NCI-H2081 (cell line): Measurements from ENCODE around the gene STIMATE.

Source experiments
- DNase-seq, 2 experiments: peaks; one replicate each; lab custom pipeline; 2025; lab: John Stamatoyannopoulos, UW

Gene STIMATE

DNA sequence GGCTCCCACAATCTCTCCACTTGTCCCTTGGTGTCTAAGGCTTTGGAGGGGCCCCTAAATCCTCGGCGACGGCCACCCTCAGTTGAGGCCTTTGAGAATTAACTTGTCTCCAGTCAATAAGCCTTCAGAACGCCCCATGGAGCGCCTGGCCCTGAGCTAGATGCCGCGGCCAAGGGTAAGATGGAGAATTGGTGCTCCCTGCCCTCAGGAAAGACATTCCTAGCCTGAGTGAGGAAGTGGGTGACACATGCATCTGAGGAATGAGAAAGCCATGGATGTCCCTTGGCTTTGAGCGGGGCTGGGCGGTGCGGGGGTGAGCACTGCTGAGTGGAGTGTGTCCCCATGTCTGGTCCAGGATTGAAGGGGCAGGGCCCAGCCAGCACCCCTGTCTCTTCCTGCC, 80.1 kb downstream of the STIMATE start:
- DNase-seq = no peak

DNA sequence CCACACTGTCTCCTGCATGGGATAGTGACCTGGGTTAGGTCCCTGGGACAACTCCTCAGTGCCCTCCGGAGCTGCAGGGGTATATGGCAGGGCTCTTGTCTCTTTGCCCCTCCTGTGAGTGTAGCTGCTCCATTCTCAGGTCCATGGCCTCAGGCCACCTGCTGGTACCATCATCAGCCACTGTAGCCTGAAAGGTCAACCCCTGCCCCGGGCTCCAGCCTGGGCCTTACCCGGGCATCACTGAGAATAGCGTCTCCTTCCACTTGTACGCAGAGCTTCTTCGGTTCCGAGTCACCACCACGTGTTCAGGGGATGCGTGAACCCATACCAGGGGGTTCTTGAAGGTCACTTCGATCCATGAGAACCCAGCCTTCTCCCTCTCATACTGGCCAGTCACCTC, 80.7 kb downstream of the STIMATE start:
- no peak for DNase-seq

DNA sequence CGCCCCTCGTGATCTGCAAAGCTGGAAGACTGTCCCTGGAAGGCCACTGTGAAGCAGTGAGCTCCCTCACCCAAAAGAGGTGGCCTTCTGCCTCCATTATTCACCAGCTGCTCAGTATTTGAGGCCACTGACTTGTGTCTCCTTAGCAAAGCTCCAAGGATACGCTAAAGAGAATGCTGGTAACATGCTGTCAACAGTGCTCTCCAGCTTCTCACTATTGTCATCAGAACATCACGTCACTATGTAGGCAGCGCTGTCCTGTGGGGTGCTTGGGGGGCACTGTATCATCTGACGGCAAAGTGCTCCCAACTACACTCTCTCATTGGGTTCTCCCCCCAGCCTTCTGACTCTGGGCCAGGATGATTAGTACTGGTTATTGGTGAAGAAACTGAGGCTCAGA, 81.1 kb downstream of the STIMATE start:
- DNase-seq = no peak

DNA sequence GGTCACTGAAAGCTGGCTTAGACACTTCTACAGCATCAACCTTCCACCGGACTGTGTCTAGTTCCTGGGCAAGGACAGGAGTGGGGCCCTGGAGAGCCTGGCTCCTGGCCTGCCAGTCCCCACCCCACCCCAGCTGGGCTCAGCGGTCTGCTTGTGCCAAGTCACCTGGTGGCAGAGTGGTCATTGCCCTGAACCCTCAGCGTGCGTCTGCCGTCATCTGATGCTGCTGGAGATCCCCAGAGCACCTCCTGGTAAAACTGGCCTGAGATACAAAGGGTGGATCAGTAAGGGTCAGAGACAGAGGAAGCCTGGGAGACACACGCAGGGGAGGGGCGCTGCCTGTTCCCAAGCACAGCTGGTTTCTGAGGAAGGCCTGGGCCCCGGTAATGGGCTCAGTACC, 83.5 kb downstream of the STIMATE start:
- no peak for DNase-seq

DNA sequence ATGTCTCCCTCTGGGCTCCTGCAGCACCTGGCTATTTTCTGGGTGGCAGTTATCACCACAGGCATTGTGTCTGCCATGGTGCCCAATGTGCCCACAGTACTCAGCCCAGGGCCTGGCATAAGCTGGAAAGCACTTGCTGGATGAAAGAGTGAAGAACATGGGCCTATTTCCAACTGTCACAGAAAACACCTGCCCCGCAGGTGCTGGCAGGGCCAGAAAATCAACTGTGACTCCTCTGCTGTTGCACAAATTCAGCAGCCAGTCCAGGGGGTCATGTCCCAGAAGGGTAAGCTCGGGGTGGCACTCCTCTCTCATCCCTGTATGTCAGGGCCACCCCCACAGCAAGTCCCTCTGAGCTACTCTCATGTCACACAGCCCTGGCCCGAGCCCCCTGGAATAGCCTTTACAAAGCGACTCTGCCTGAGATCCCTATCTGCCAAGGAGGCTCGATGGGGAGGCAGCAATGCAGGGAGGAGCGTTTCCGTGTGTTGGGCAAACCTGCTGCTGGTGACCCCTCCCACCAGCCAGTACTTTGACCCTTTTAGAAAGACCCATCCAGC, 85.8 kb downstream of the STIMATE start:
- peak in 1 of 2 experiments; percentile 1 for DNase-seq

DNA sequence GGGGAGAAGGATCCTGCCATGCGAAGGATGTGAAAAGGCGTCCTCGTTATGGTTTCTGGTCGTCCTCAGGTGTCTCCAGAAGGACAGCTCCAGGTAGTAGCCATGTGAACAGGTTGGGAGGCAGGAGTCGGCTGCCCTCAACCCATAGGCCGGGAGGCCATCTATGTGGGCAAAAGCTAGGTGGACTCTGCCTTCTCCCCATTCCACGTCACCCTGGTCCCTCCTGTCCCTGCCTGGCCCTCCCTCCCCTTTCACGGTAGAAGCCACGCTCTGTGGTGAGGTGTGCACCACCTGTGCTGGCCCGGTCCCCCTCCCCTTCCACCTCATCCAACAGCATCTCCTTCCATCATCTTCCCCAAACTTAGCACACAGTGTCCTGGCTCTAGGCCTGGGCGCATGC, 86.4 kb downstream of the STIMATE start:
- no peak for DNase-seq

DNA sequence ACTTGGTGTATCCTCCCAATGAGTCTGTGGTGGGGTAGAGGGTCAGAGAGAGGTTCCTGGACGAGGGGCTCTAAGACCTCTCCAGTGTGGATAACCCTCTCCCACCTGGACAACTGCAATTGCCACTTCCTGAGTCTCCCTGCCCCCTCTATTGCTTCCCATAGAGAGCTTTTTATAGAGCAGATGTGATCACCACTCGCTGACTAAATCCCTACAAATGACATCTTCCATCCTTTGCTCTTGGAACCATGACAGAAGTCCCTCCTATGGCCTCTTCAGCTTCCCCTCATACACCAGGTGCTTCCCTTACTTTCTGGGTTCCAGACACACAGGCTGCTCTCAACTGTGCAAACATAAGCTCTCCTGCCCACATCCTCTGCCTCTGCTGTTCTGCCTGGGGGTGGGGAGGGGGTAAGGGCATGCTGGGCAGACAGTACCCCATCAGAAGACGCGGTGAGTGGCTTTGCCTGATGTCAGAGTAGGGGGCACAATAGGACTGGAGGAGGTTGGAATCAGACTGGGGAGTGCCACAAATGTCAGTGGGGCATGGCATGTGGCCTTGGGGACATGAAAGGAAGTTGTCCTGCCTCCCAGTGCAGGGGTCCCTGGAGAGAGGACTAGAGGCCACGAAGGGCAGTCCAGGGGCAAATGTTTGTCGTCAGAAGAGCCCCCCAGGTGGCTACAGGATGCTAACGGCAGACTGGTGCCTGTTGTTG, 87.5 kb downstream of the STIMATE start:
- DNase-seq = no peak

DNA sequence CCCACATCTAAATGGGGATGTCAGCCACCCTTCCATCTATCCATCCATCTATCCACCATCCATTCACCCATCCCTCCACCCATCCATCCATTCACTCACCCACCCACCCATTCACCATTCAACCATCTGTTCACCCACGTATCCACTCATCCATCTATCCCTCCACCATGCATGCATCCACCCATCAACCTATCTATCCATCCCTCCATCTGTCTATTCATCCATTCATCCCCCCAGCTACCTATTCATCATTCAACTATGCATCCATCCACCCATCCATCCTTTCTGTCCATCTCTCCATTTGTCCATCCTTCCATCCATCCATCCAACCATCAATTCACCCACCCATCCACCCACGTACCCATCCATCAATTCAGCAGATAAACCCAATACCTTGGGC, 88.2 kb downstream of the STIMATE start:
- no peak for DNase-seq

DNA sequence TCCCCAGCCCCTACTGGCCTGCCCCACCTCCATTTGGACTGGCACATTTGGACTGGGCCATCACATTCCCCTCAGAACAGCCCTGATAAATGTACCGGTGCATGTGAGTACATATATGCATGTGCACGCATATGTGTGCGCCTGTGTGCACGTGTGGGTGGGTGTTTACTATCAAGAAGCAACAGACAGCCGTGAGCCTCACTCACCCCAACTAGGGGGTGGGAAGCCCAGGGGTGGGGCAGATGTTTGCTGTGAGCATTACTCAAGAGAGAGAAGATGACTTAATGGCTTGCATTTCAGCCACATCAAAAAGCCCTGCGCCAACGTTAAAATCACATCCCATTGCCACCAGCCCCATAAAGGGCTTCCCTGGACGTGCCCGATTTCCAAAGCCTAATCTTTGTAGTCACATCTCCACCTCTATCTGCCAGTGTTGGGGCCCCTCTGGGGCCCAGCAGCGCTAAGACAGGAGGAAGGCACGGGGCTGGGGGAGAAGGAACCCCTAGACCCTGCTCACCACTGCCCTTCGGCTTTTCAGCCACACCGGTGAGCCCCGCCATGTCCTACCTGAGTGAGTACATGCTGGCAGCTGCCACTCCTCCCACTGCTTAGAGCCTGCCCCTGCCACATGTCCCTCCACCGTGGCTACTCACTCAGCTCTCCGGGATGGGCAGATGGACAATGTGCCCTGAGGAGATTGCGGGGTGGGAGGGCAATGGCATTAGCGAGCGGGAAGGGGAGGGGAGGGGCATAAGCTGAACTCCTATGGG, 91.9 kb downstream of the STIMATE start:
- DNase-seq = no peak

DNA sequence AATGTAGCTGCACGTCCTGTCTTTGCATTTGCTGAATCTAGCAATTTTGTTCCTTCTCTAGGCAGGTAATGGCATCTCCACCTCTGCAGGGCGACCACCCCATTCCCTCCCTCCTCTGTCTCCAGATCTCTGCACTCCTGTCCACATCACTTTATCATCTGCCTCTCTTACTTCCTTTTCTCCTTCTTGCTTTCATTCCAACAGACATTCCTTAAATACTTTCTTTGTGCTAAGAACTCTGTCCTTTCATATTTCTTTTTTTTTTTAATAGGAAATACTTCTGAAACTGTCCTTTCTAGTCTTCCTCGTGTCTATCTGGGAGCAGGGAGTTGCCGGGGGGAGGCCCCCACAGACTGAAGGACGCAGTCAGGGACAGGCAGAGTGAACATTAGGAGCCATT, 95.5 kb downstream of the STIMATE start:
- DNase-seq = no peak

DNA sequence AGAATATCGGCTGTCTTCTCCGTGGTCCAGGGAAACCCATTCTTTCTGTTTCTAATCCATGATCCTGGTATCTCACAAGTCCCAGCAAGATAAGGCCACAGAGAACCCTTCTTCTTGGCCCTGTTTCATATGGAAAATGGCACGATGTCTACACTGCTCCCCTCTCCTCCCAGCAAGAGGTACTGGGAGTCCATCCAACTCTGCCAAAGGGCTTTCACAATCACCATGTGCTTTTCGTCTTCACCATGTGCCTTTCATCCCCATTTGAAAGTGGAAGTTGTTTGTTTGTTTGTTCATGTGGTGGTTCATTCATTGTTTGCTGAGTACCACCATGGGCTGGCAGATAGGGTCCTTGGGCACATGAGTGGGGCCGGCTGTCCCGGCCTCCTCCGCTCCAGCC, 97.3 kb downstream of the STIMATE start:
- no peak for DNase-seq

DNA sequence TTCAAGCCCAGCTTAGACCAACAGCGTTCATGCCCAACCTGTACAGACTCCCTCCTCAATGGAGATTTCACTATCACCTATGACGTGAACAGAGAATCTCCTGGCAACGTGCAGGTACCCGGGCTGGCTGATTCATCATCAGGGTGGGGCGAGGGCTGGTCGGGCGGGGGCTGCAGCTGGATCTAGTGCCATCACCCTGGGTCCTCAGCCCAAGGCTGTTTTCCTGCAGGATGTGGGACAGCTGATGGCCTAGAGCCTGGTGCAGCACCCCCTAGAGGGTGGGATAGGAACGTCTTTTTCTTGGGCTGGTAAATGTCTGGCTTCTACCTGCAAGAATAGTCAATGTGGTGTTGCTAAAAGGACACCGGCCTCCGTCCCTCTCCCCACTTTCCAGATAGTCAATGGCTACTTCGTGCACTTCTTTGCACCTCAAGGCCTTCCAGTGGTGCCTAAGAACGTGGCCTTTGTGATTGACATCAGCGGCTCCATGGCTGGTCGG, 98.3 kb downstream of the STIMATE start:
- no peak for DNase-seq

DNA sequence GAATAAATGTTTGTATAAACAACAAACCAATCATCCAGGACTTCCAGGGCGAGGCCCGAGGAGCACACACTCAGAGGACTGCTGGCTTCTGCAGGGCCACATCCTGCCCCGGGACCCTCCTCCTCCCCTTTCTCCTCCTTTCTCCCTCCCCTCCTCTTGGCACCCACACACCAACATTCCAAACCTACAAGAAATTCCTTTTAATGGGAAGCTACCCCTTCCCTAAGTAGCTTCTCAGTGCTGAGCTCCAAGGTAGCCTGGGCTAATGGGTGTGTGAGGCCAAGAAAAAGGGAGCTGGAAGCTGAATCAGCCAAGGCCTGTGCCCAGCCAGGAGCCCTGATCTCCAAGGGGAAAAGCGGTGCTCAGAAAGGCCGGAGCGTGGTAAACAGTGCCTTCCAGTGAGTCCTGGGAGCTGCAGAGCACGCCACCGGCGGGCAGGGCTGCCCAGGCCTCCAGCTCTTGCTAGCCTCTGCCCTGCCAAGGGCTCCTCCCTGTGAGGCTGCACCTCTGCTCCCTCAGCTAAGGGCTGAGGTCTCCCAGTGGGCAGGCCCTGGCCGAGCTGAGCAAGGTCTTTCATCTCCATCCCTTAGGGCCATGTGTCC, 98.9 kb downstream of the STIMATE start:
- DNase-seq = no peak

DNA sequence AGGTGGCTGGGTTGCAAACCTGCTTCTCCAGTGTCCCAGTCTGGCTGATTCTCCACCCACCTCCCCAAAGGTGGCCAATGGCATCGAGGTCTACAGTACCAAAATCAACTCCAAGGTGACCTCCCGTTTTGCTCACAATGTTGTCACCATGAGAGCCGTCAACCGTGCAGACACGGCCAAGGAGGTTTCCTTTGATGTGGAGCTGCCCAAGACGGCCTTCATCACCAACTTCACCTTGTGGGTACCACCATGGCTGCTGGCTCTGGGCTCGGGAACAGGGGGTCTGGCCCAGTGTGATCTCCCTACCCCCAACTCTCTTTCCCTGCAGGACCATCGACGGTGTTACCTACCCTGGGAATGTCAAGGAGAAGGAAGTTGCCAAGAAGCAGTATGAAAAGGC, 100.9 kb downstream of the STIMATE start:
- DNase-seq = no peak

DNA sequence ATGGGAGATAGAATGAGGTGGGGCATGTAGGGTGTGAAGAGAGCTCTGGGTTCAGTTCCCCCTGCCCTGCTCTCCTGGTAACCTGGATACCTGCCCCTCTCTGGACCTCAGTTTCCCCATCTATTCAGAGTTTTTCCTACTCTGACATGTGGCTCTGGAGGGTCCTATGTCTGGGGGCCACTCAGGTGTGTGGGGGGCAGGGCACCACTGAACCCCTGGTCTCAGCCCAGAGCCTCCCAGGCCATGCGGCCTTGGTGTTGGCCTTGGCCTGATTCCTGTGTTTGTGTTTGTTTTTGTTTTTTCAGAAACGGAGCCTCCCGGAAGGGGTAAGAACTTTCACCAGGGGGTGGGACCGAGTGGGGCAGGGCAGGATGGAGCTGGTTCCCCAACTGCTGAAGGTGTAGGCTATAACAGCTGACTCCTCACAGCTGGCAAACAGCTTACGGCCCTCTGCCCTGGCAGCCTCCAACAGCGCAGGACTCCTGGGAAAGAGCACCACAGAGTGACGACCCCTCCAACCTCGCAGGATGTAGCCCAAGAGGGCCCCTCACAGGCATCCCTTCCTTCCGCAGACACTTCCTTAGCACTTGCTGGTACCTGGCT, 101.9 kb downstream of the STIMATE start:
- no peak for DNase-seq

DNA sequence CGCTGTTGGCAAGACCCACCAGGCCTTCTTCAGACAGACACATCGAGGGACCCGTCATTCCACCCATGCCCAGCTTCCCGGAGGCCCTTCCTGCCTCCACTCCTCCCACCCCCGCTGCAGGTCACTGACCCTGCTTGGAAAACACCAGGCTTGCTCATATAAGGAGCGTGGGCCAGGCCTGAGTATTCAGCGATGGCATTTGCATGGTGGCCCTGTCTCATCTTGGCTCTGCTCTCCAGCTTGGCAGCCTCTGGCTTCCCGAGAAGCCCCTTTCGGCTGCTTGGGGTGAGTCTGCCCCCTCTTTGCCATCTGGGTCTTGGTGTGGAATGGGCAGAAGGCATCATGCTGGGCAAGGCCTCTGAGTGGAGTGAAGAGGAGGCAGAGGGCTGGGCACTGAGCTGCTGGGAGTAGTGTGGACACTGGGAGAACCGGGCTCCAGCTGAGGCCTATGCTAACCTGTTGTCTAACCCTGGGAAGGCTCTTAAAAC, 102.7 kb downstream of the STIMATE start, which contains the start of gene ITIH3:
Gene ITIH3, plus strand, starts transcription at position 185 of the 488 bp plus-strand sequence. Its CDS starts 8 bp downstream, at position 193.
- DNase-seq = no peak

DNA sequence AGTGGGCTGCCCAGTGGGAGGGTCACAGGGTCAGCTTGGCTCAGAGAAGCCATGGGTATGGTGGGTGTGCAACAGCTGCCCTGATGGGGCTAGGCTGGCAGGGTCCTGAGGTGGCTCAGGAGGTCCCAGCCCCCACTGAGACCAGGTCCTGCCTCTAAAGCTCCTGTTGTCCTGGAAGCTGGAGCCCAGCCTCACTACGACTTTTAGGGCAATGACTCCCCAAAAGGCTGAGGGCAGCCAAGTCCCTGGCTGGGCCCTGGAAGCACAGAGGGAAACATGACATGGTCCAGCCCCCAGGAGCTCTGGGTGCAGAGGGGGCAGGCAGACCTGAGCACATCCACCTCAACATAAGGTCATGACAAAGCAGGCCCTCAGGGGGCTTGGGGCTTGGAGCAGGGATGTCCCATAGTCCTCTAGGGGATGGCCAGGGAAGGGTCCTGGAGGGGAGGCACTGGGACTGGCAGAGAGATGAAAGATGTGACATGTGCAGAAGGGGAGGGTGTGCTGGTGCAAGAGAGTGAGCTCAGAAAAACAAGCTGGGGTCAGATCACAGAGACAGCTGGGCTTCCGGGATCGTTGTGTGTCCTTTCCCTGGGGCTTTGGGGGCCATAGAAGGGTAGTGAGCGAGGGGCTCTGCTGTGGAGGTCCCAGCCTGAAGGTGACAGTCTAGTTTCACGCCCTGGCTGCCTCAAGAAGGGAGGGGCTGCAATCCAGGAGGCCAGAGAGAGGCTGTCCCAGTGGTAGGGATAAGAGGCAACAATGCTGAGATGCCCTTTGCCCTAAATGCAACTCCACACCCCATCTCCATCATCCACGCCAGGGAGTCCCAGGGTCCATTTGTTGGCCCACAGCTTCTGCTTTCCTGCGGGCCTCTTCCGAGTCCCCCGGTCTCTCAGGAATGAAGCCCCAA, 103.4 kb downstream of the STIMATE start:
- DNase-seq = no peak

DNA sequence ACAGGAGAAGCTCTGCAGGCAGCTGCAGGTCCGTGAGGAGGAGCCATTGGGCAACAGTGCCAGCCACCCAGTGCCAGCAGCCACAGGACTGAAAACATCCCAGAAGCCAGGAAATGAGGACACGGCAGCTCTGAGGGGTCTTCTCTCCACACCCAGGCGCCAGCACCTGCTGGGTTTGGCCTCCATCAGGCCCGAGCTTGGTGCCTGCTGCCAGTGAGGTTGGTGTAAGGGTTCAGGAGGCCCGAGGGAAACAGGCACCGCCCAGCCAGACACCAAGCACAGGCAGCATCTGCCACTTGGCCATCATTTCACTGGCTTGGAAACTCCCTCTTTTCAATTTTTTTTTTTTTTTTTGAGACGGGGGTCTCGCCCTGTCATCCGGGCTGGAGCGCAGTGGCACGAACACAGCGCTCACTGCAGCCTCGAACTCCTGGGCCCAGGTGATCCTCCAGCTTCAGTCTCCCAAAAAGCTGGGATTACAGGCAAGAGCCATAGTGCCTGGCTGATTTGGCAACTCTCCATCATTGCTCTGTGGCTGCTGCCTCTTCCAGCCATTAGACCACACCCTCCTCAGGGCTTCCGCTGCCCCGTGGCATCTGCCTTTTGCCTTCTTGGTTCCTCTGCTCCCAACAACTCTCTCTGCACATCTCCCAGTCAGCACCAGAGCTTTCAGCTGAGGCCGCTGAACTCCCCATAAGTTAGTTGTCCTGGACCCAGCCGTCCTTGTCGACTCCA, 104.2 kb downstream of the STIMATE start:
- no peak for DNase-seq

DNA sequence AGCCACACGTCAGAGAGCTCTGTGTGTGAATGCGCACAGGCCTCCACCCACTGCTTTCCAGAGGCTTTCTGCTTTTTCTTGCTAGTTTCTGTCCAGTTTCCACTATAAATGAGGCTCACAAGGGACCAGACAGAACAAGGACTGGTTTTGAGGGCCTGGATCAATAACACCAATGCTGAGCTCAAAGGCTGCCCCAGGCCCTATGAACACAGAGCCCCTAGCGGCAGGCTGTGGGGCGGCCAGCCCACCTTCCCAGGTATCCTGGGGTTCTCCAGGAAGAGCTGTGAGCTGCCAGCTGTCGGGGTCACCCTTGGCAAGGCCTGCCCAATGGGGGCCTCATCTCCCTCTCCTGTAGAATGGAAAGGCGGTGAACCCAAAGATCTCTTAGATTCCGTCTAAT, 104.9 kb downstream of the STIMATE start:
- no peak for DNase-seq

DNA sequence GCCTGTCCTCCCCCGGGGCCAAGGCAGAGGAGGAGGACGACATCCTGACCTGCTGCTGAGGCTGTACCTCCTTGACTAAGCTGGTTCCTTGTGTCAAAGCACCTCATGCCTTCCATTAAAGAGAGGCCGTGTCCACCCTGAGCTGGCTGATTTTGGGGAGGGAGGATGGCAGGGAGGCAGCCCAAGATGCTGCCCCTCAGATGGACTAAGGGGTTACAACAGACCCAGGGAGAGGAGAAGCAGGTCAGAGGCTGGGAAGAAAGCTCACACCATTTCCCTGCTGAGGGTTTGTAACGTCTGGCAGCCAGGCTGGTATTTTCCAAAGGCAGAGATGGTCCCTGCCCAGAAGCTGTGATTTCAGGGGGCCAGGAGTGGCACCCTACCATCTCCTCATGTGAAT, 105.4 kb downstream of the STIMATE start:
- DNase-seq = no peak
